CD4-positive, alpha-beta T cell treated with Interleukin-12 subunit alpha and Interleukin-12 subunit beta, for 1 hour (primary cell): ENCODE data around the gene PTGFRN.

Experiments
- DNase-seq: peaks from one replicate; pipeline ENCODE4 v3.0.0-alpha.2; 2020

The PTGFRN gene

GRCh38 chr1:116891396-116892079, 18.2 kb upstream of the PTGFRN start:
- no peak for DNase-seq

DNA sequence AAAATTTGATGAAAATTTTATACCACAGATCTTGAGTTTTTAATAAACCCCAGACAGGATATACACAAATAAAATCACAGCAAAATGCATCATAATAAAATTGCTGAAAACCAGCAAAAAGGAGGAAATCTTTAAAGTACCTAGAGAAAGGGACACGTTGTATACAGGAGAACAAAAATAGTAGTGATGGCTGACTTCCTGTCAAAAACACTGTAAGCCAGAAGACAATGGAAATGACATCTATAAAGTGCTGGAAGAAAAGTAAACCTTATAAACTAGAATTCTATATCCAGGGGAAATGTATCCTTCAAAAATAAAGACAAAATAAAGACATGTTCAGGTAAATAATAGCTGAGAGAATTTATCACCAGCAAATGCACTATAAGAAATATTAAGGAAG, 14.6 kb upstream of the PTGFRN start:
- DNase-seq: no peak

DNA sequence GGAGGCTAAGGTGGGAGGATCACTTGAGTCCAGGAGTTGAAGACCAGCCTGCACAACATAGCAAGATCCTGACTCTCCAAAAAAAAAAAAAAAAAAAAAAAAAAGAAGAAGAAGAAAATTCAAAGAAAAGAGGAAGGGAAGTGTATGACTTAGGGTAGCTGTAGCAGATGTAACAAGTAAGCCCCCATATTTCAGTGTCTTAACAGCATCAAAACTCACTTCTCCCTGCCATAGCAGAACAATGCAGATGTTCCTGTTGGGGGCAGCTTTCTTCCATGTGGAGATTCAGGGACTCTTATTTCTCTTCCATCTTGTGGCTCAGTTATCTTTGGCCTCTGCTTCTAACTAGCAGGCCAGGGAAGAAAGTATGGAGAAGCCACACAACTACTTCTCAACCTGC, 10.2 kb upstream of the PTGFRN start:
- no peak for DNase-seq

DNA sequence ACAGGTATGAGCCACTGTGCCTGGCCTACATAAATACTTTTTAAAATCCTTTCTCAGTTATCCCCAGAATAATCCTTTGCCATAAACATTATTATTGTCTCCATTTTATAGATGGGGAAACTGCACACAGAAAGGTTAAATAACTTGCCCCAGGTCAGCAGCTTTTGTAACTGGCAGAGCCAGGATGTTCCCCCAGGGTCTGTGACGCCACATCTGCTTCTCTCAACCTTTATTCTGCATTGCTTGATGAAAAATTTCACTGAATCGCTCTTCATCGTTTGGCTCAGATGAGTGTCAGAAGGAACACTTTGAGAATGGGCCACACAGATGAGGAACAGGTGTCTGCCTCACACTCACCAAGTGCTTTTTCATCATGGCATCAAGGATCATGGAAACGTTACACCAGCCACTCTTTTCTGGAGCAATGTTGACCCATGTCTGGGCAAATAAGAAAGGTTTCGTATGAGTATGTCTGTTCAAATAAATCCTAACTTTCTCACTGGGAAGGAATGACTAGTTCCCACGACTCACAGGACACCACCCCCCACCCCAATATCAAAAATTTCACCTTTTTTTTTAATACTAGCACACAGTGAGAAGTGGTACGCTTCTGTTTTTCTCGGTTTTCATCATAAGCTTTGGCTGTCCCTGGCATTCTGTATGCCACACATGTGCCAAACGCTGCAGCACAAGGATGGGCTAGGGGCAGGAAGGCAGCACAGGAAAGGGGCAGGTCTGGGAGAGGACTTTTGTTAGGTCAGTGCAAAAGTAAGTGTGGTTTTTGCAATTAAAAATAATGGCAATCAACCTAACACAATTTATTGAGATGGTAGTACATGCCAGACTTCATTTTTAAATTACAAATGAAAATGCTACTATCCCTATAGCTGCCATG, 9.0 kb upstream of the PTGFRN start:
- no peak for DNase-seq

GRCh38 chr1:116902027-116902426, 7.7 kb upstream of the PTGFRN start:
- DNase-seq: no peak

DNA sequence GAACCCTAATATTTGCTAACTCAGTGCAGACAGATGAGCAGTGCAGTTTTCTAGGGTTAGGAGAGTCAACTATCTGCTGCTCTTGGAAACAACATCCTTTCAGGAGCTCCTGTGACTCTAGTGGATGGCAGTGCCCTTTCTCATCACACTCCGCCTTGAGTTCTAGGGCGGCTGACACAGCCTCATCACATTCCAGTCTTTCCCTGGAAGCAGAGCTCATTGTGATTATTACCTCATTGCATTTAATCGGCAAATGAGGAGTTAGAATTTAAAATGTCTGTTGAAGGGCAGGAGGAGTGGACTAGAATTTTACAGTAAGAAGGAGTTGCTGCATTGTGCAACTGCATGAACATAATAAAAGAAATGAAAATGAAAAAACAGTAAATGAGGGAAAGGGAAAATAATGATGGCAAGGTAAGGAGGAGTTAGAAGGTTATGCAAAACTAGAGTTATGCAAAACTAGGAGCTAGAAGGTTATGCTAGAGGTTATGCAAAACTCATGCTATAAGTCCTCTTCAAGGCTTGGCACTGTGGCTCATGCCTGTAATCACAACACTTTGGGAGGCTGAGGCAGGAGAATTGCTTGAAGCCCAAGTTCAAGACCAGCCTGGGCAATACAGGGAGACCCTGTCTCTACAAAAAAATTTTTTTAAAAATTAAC, 6.9 kb upstream of the PTGFRN start:
- no peak for DNase-seq

GRCh38 chr1:116904791-116905320, 4.9 kb upstream of the PTGFRN start:
- no peak for DNase-seq

- no peak for DNase-seq
Observed at GRCh38 chr1:116906812-116907211, 2.9 kb upstream of the PTGFRN start.

DNA sequence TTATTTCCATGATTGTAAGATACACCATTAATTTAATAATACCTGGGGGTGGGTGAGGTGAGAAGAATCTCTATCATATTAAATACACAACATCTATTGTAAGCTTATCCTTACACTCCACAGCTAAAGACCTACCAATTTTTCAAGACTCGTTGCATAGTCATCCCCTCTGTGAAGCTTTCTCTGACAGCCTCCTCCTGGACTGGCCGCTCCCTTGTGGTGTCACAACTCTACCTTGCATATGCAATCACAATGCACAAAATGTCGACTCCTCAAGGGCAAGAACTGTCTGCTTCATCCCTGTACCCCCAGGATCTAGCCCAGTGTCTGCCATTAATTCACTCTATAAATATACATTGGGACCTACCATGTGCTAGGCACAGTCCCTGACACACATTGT, 2.4 kb upstream of the PTGFRN start:
- DNase-seq: no peak

DNA sequence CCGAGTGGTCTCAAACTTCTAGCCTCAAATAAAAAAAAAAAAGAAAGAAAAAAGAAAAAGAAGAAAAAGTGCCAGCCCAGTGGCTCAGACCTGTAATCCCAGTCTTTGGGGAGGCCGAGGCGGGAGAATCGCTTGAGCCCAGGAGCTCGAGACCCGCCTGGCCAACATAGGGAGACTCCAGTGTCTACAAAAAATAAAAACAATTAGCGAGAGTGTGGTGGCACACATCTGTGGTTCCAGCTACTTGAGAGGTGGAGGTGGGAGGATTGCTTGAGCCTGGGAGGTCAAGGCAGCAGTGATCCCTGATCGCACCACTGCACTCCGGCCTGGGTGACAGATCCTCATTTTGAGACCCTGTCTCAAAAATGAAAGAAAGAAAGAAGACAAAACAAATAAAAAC, 1.4 kb upstream of the PTGFRN start:
- no peak for DNase-seq

GRCh38 chr1:116908820-116909511, 750 bp upstream of the PTGFRN start:
- DNase-seq: no peak

DNA sequence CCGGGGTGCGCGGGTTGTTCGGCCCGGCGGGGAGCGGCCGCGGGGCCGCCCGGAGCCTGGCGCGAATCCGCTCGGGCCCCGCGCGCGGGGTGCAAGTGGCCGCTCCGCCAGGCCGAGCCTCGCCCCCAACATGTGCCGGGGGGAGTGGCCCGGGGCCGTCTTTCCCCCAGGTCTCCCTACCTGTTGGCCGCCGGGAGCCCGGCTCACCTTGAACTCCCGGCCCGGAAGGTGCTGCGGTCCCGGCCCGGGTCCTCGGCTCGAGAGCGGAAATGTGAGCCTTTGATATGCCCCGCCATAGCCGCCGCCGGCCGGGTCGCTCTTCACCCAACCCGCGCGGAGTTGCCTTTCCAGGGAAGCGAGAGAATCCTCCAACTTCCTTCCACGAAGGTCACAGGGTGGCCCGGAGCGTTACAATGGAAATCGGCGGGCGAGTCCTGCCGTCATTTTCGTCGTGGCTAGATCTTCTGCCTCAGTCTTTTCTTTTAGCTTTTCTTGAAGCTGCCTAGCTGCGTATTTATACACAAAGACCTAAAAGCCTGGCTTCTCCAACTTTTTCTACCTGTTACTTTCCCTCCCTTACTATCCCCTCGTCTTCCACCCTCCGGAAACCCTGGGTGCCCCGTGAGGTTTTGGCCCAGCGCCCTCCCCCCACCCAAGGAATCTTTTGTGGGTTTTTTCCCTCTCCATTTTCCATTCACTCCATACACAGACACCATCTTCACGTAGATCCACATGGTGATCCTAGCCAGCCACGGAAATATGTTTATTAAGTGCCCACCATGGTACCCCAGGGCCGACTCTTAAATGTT, 867 bp downstream of the PTGFRN start:
- DNase-seq: peak; percentile 48

- no peak for DNase-seq
Observed at GRCh38 chr1:116911188-116911553, 1.5 kb downstream of the PTGFRN start.

DNA sequence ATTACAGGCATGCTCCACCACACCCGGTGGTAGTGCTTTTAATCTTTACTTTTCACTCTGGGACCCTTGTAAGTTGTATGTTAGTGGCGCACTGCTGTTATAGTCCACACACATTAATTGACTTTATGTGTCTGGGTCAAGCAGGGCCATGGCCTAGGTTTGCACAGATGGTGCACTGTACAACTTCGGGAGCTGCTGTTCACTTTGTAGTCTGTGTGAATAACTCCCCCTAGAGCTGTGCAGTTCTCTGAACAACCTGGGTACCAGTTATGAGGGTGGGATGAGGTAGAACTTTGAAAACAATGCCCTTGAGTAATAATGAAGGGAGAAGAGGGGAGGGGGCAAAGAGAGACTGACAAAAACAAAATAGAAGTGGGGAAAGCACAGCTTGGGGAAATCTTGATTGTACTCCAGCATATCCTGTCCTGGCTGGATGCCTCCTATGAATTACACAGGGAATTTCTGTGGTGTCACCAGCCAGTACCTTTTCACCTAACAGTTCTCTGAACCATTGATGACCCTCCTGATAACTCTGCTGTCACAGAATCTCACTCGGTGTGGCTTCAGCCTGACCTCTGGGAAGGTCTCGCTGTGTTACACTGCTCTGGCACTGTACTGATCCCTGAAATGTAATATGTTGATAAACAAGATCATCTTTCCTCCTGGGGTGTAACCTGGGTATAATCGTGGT, 2.2 kb downstream of the PTGFRN start:
- no peak for DNase-seq

DNA sequence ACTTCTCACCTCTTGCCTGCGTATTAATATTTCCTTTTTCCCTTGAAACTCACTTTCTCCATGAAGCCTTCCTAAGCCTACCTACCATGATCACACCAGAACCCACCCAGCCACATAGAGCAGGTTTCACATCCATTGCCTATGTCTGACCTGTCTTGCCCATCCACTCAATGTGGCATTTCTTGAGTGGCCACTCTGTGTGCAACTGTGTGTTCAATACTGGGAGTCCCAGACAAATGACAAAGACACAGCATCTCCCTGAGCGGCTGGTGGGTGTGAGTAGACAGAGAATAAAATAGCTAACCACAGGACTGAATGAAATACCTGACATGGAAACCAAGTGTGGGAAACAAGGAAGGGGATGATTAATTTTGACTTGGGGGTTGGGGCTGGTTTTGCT, 3.1 kb downstream of the PTGFRN start:
- no peak for DNase-seq

- no peak for DNase-seq
Observed at GRCh38 chr1:116913941-116914340, 4.2 kb downstream of the PTGFRN start.

- DNase-seq: no peak
Observed at GRCh38 chr1:116914667-116915066, 5.0 kb downstream of the PTGFRN start.

GRCh38 chr1:116915086-116915661, 5.5 kb downstream of the PTGFRN start:
- DNase-seq: no peak

GRCh38 chr1:116916002-116916401, 6.3 kb downstream of the PTGFRN start:
- no peak for DNase-seq

DNA sequence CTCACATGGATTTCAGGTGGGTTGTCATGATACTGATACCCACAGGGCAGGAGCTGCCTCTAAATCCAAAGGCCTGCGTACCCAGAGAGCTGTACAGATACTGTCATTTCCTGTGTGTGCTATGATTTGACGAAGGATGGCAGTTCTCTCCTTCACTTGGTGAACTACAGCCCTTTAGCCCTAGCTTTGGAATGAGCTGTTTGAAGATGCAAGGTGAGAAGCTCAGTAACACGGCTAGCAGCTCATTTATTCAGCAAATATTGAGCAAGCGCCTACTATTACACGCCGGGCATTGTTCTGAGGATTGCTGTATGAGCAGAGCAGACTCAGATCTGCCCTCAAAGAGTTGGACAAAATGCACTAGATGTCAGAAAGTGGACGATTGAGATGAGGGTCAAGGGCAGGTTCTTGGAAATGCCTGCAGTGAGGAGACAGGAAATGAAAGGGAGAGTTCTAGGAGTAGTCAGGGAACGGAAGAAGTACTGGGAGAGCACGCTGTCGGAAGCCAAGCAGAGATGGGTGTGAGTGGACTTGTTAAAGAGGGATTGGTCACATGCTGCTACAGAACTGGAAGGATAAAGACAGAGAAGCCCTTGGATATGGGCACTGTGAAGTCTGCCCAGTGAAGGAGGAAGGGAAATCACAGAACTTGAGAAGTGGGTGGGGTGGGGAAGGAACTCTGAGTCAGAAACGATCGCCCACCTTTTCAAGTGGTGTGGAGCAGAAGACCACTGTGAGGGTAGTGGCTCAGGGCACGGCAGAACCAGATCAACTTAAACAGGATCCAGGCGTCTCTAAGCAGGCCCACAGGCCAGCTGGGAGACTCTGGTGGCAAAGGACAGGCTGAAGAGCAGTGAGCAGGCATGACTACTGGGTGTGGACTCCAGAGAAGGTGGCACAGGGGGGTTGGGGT, 7.1 kb downstream of the PTGFRN start:
- DNase-seq: no peak
